ENCODE results near the gene MAP4K2. TPM values are rescaled to one million over a fixed set of nuclear protein-coding genes. Genes with fewer than 3 reads are reported as not detected.
A peak's percentile ranks its signal among the peaks of the same experiment; 100 is the strongest.

The MAP4K2 gene
- total RNA-seq, 1 experiment from 2014 or later = 24.7 TPM

GRCh38 chr11:64834723-64835615 lies 32.0 kb upstream of the MAP4K2 start:
- no peak for TF ChIP-seq CTCF (conservative IDR thresholded peaks at IDR 0.05)
- H3K27me3 ChIP-seq (ENCODE audit: insufficient read depth, low read length) = no peaks in the 10 kb centered on the region
- no peak overlapping the region for H2AK5ac ChIP-seq (ENCODE audit: insufficient read length, low read length)
- H3K27ac Mint-ChIP-seq = peak overlapping the region in 1 of 3 experiments; percentile 76; a peak in 1 of 7 replicates
- H3K4me2 ChIP-seq (ENCODE audit: insufficient read depth, insufficient read length, low read length) = no peak overlapping the region
- H3K4ac ChIP-seq (ENCODE audit: low read depth, low read length) = no peak overlapping the region
- no peak for DNase-seq
- H3K36me3 Mint-ChIP-seq (ENCODE audit: insufficient read depth in 1 of 3, low read depth in 3 of 3) = peaks cover 0 to 40% (median 14%) of the 10 kb centered on the region in 3 experiments; a peak in 5 of 7 replicates
- no peak overlapping the region for H3K9ac ChIP-seq (ENCODE audit: extremely low read depth, insufficient read length, low read length)
- H3K4me3 Mint-ChIP-seq = no peak overlapping the region
- H3K27ac ChIP-seq (ENCODE audit: insufficient read length, low read depth, low read length) = no peak overlapping the region
- no peaks in the 10 kb centered on the region for H4K20me1 ChIP-seq (ENCODE audit: control insufficient read depth, insufficient read depth, insufficient read length)
- H2BK12ac ChIP-seq (ENCODE audit: insufficient read length, low read depth, low read length) = no peak overlapping the region
- no peaks in the 10 kb centered on the region for H3K9me3 ChIP-seq (ENCODE audit: control insufficient read depth, low read depth, low read length)
- no peak overlapping the region for H3T11ph ChIP-seq (ENCODE audit: low read length)
- no peaks in the 10 kb centered on the region for H3K4me1 ChIP-seq (ENCODE audit: insufficient read depth, low read length)
- H3K23me2 ChIP-seq (ENCODE audit: insufficient read length, low read depth, low read length, poor library complexity, severe bottlenecking) = no peaks in the 10 kb centered on the region
- no peaks in the 10 kb centered on the region for H3K9me3 Mint-ChIP-seq
- H2AFZ ChIP-seq (ENCODE audit: low read length) = no peak overlapping the region
- H3K4me1 Mint-ChIP-seq = no peaks in the 10 kb centered on the region
- no peak overlapping the region for H3K18ac ChIP-seq (ENCODE audit: insufficient read length, low read depth, low read length)
- no peaks in the 10 kb centered on the region for H3K79me1 ChIP-seq (ENCODE audit: insufficient read depth, low read depth, low read length, poor library complexity, severe bottlenecking)
- H3K23ac ChIP-seq (ENCODE audit: insufficient read length, low read depth, low read length) = no peak overlapping the region
- no peaks in the 10 kb centered on the region for H3K79me2 ChIP-seq (ENCODE audit: insufficient read depth, low read length)
- no peak overlapping the region for H4K5ac ChIP-seq (ENCODE audit: insufficient read length, low read depth, low read length)
- no peak overlapping the region for H4K8ac ChIP-seq (replicated peaks; ENCODE audit: insufficient read length, low read depth, low read length)
- no peak overlapping the region for H4K91ac ChIP-seq (ENCODE audit: insufficient read length, low read depth, low read length)
- no peaks in the 10 kb centered on the region for H3K27me3 Mint-ChIP-seq (ENCODE audit: low read depth)
- no peak overlapping the region for H2BK5ac ChIP-seq (ENCODE audit: insufficient read length, low read length)
- no peak overlapping the region for H3K56ac ChIP-seq (ENCODE audit: insufficient read length, low read depth, low read length)
- H2BK120ac ChIP-seq (ENCODE audit: low read depth, low read length, poor library complexity, severe bottlenecking) = no peak overlapping the region
- H2BK20ac ChIP-seq (ENCODE audit: low read depth, low read length, poor library complexity, severe bottlenecking) = no peak overlapping the region
- WGBS (ENCODE audit: extremely low coverage, insufficient read length, low lambda C conversion rate) = no CpG with 5 or more reads among the region's 29 CpGs
- no peak overlapping the region for H2BK15ac ChIP-seq (ENCODE audit: low read depth, low read length)
- no peak overlapping the region for H3K14ac ChIP-seq (ENCODE audit: insufficient read depth, low read length)

All from H9 (cell line).